ENCODE results near the gene FAM98A.

Gene FAM98A

GRCh38 chr2:33636001-33636400, 36.9 kb upstream of the FAM98A start:
- Histone ChIP-seq H3K4me3 (ENCODE audit: insufficient read depth, low read length, poor library complexity, severe bottlenecking) (no peak overlapping the region), H3F3A (ENCODE audit: insufficient read depth) (no peaks in the 10 kb centered on the region), H3K36me3 (ENCODE audit: low read length) (no peaks in the 10 kb centered on the region), H3K27ac (ENCODE audit: low read depth, low read length) (no peak overlapping the region), H4K20me1 (ENCODE audit: low read depth, low read length) (no peaks in the 10 kb centered on the region), H3K9me2 (replicated peaks; ENCODE audit: insufficient read depth, low read length) (no peaks in the 10 kb centered on the region), H3K9ac (ENCODE audit: low read length) (no peak overlapping the region), H3K79me2 (ENCODE audit: insufficient read depth, low read length) (no peaks in the 10 kb centered on the region), H2AFZ (ENCODE audit: low read depth, low read length, severe bottlenecking) (no peak overlapping the region), H3K9me3 (ENCODE audit: insufficient read depth, low read length) (no peaks in the 10 kb centered on the region), H3K4me2 (ENCODE audit: low read depth, low read length, poor library complexity, severe bottlenecking) (no peak overlapping the region), H3K27me3 (ENCODE audit: low read length) (no peaks in the 10 kb centered on the region)
- TF ChIP-seq, protein P1, sequence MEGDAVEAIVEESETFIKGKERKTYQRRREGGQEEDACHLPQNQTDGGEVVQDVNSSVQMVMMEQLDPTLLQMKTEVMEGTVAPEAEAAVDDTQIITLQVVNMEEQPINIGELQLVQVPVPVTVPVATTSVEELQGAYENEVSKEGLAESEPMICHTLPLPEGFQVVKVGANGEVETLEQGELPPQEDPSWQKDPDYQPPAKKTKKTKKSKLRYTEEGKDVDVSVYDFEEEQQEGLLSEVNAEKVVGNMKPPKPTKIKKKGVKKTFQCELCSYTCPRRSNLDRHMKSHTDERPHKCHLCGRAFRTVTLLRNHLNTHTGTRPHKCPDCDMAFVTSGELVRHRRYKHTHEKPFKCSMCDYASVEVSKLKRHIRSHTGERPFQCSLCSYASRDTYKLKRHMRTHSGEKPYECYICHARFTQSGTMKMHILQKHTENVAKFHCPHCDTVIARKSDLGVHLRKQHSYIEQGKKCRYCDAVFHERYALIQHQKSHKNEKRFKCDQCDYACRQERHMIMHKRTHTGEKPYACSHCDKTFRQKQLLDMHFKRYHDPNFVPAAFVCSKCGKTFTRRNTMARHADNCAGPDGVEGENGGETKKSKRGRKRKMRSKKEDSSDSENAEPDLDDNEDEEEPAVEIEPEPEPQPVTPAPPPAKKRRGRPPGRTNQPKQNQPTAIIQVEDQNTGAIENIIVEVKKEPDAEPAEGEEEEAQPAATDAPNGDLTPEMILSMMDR (IDR thresholded peaks at IDR 0.05; ENCODE audit: insufficient read depth, low read length, poor library complexity, severe bottlenecking): no peak
- no peak for TF ChIP-seq EZH2phosphoT487 (conservative IDR thresholded peaks at IDR 0.05; ENCODE audit: low read length)

DNA sequence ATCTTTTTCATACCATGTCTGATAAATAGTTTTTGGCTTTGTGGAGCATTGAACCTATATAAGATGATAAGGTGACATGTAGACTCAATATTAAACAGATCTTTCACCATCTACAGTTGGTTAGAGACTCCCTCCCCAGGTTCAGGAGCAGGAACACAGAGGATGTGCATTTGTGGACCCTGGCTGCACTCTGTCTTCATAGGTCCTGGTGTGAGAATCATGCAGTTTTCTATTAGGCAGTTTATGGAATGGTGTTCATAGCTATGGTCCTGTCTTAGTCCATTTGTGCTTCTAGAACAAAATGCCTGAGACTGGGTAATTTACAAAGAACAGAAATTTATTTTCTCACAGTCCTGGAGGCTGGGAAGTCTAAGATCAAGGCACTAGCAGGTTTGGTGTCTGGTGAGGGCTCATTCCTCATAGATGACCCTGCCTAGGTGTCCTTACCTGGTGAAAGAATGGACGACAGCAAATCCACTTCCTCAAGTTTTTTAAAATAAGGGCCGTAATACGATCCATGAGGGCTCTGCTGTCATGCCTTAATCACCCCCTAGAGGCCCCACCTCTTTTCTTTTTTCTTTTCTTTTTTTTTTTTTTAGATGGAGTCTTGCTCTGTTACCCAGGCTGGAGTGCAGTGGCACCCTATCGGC, 35.3 kb upstream of the FAM98A start:
- Histone ChIP-seq H3K4me3 (ENCODE audit: insufficient read depth, low read length, poor library complexity, severe bottlenecking) (no peak overlapping the region), H3K9me3 (ENCODE audit: insufficient read depth, low read length) (no peaks in the 10 kb centered on the region), H3K27me3 (ENCODE audit: low read length) (no peaks in the 10 kb centered on the region), H3K4me2 (ENCODE audit: low read depth, low read length, poor library complexity, severe bottlenecking) (no peak overlapping the region), H3K36me3 (ENCODE audit: low read length) (no peaks in the 10 kb centered on the region), H4K20me1 (ENCODE audit: low read depth, low read length) (no peaks in the 10 kb centered on the region), H3K9me2 (replicated peaks; ENCODE audit: insufficient read depth, low read length) (no peaks in the 10 kb centered on the region), H3F3A (ENCODE audit: insufficient read depth) (no peaks in the 10 kb centered on the region), H3K27ac (ENCODE audit: low read depth, low read length) (no peak overlapping the region), H2AFZ (ENCODE audit: low read depth, low read length, severe bottlenecking) (no peak overlapping the region), H3K9ac (ENCODE audit: low read length) (no peak overlapping the region), H3K79me2 (ENCODE audit: insufficient read depth, low read length) (no peaks in the 10 kb centered on the region)
- TF ChIP-seq EZH2phosphoT487 (conservative IDR thresholded peaks at IDR 0.05; ENCODE audit: low read length): no peak
- TF ChIP-seq, protein P1 (IDR thresholded peaks at IDR 0.05; ENCODE audit: insufficient read depth, low read length, poor library complexity, severe bottlenecking): no peak

- Histone ChIP-seq H3K4me2 (ENCODE audit: low read depth, low read length, poor library complexity, severe bottlenecking) (no peak overlapping the region), H3K27ac (ENCODE audit: low read depth, low read length) (no peak overlapping the region), H3K4me3 (ENCODE audit: insufficient read depth, low read length, poor library complexity, severe bottlenecking) (no peak overlapping the region), H3K9ac (ENCODE audit: low read length) (no peak overlapping the region), H3K9me2 (replicated peaks; ENCODE audit: insufficient read depth, low read length) (no peaks in the 10 kb centered on the region), H3K27me3 (ENCODE audit: low read length) (no peaks in the 10 kb centered on the region), H2AFZ (ENCODE audit: low read depth, low read length, severe bottlenecking) (no peak overlapping the region), H3K79me2 (ENCODE audit: insufficient read depth, low read length) (no peaks in the 10 kb centered on the region), H3K9me3 (ENCODE audit: insufficient read depth, low read length) (no peaks in the 10 kb centered on the region), H3K36me3 (ENCODE audit: low read length) (no peaks in the 10 kb centered on the region), H3F3A (ENCODE audit: insufficient read depth) (no peaks in the 10 kb centered on the region), H4K20me1 (ENCODE audit: low read depth, low read length) (no peaks in the 10 kb centered on the region)
- no peak for TF ChIP-seq EZH2phosphoT487 (conservative IDR thresholded peaks at IDR 0.05; ENCODE audit: low read length)
- TF ChIP-seq, protein P1 (IDR thresholded peaks at IDR 0.05; ENCODE audit: insufficient read depth, low read length, poor library complexity, severe bottlenecking): no peak
These were observed 34.2 kb upstream of the FAM98A start for GRCh38 chr2:33633315-33633714.

Measured in SU-DHL-6 (cell line).